Measurements from ENCODE around the gene RIPPLY3. TPM values are rescaled to one million over a fixed set of nuclear protein-coding genes. Genes with fewer than 3 reads are reported as not detected.

RIPPLY3 gene
- total and polyA plus RNA-seq, 9 donors, result not detected

DNA sequence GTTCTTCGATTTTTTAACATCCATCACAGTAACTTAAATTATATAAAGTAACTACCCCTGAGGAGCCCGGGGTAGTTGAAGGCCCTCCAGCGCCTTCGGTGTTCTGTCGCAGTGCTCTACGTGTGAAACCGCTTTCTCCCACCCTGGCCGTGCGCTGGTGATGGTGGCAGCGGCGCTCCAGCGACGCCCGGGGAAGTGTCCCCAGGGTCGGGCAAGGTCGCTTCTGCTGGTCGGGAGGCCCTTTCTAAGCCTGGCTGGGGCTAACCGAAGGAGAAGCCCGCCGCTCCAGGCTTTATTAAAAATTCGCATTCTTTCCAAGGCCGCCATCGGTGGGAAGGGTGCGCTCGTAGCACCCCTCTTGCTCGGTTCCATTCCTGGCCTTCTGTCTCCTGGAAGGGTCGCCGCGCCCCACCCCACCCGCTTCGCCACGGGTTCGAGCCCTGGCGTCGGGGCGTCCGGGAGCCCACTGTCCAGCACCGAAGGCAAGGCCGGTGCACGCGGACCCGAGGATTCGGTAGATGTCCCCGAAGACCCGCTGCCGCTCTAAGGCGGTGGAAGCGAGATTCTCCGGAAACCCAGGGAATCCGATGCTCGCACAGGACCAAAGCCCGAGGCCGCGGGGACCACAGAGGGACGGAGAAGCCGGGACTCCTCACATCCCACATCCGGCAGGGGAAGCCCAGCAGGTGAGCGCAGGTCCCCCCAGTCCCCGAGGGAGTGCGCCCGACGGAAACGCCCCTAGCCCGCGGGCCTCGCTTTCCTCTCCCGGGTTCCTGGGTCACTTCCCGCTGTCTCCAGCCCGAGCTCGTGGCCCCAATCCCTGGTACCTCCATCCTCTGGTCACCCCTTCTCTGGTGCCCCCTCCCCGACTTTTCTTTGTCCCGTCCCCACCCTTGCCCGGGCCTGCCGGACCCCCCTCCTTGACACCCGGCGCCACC is 685 bp upstream of the RIPPLY3 start:
- H3K36me3 ChIP-seq, result no peaks in the 10 kb centered on the region
- H3K27ac ChIP-seq, result no peak overlapping the region
- H3K4me1 ChIP-seq (ENCODE audit: insufficient read depth), result peaks cover 2% of the 10 kb centered on the region
- peak overlapping the region; percentile 35 for H3K4me3 ChIP-seq
- H3K9me3 ChIP-seq, result no peaks in the 10 kb centered on the region
- intact Hi-C loops (cut with DNase I), result no loop called here
- no peaks in the 10 kb centered on the region for H3K27me3 ChIP-seq
- 24 to 30% (median 25%) methylated on average over 76 of the region's 76 CpGs for WGBS, 3 donors
- TF ChIP-seq POLR2A (IDR thresholded peaks at IDR 0.05) (no peak), EP300 (IDR thresholded peaks at IDR 0.05) (no peak)
- TF ChIP-seq, protein P1, sequence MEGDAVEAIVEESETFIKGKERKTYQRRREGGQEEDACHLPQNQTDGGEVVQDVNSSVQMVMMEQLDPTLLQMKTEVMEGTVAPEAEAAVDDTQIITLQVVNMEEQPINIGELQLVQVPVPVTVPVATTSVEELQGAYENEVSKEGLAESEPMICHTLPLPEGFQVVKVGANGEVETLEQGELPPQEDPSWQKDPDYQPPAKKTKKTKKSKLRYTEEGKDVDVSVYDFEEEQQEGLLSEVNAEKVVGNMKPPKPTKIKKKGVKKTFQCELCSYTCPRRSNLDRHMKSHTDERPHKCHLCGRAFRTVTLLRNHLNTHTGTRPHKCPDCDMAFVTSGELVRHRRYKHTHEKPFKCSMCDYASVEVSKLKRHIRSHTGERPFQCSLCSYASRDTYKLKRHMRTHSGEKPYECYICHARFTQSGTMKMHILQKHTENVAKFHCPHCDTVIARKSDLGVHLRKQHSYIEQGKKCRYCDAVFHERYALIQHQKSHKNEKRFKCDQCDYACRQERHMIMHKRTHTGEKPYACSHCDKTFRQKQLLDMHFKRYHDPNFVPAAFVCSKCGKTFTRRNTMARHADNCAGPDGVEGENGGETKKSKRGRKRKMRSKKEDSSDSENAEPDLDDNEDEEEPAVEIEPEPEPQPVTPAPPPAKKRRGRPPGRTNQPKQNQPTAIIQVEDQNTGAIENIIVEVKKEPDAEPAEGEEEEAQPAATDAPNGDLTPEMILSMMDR (IDR thresholded peaks at IDR 0.05), result no peak
- no peak for DNase-seq

DNA sequence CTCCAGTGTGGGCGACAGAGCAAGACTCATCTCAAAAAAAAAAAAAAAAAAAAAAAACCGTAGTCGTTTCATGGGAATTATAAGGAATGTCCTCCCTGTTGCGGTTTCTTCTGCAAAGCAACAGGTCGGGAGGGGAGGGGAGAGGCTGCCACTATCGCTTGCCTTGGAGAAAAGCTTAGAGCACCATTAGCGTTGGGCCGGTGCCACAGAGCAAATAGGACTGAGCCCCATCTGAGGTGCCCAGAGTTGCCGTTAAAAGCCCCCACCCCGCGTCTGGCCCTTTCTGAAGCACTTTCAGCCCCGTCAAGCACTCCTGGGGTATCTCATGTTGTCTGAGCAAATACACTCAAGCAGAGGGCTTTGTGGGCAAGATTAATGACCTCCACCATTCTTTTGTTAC is 2.2 kb downstream of the RIPPLY3 start:
- intact Hi-C loops (cut with DNase I), result no loop called here
- Histone ChIP-seq H3K36me3 (no peaks in the 10 kb centered on the region), H3K9me3 (no peaks in the 10 kb centered on the region), H3K27me3 (no peaks in the 10 kb centered on the region), H3K27ac (no peak overlapping the region), H3K4me1 (ENCODE audit: insufficient read depth) (peaks cover 2% of the 10 kb centered on the region), H3K4me3 (no peak overlapping the region)
- WGBS, 3 donors, result 86 to 93% (median 91%) methylated on average over 12 of the region's 12 CpGs
- DNase-seq, result no peak
- TF ChIP-seq, protein P1 (IDR thresholded peaks at IDR 0.05), result no peak
- TF ChIP-seq EP300 (IDR thresholded peaks at IDR 0.05) (no peak), POLR2A (IDR thresholded peaks at IDR 0.05) (no peak)

DNA sequence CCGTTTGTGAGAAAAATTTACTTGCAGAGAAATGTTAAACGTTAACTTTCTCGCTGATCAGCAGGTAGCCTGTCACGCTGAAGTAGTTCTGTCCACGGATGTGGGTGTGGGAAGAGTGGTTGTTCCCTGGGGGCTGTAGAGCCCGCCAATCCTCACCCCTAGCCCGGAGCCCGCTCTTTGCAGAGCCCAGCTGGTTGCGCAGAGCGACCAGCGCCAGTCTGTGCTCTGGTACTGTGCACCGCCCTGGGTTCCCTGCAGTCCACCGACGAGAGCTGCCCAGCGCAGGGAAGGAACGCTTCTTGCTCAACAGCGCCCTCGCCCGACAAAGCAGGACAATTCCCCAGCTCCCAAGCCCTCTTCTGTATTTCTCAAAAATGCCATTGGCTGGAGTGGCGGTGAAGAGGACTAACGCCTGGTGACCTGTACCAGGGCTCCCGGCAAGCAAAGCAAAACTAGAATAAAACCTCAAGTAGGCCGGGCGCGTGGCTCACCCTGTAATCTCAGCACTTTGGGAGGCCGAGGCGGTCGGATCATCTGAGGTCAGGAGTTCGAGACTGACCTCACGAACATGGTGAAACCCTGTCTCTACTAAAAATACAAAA is 3.3 kb downstream of the RIPPLY3 start:
- no peaks in the 10 kb centered on the region for H3K27me3 ChIP-seq
- no peaks in the 10 kb centered on the region for H3K9me3 ChIP-seq
- intact Hi-C loops (cut with DNase I), result no loop called here
- 8 to 13% (median 8%) methylated on average over 30 of the region's 30 CpGs for WGBS, 3 donors
- TF ChIP-seq, protein P1 (IDR thresholded peaks at IDR 0.05), result peak; percentile 24 to 66 (median 63)
- no peak for TF ChIP-seq EP300 (IDR thresholded peaks at IDR 0.05)
- H3K4me3 ChIP-seq, result no peak overlapping the region
- peaks cover 2% of the 10 kb centered on the region for H3K4me1 ChIP-seq (ENCODE audit: insufficient read depth)
- no peak overlapping the region for H3K27ac ChIP-seq
- no peaks in the 10 kb centered on the region for H3K36me3 ChIP-seq
- peak; percentile 73 to 84 (median 80) for DNase-seq

DNA sequence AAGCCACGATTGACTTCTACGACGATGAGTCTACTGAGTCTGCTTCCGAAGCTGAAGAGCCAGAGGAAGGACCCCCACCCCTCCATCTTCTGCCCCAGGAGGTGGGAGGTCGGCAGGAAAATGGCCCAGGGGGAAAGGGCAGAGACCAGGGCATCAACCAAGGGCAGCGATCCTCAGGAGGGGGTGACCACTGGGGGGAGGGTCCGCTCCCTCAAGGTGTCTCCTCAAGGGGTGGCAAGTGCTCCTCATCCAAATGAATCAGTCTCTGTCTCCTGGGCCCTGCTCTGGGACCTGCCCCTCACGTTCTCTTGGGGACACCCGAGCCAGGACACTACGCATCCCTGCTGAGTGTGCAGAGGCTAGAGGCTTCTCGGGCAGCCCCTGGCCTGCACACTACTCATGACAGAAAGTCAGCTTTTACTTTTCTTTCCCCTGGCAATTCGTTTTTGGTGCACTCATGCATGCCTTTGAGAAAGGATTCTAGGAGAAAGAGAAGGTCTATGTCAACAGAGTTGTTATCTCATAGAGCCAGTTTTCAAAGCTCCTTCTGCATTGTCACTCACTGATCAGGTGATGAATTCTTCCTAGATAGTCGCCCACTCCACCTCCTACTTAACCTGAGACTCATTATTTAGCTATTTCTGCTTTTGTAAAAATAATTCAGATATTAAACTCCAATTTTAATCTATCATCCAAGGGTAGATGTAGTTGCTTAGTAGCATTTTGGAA is 11.6 kb downstream of the RIPPLY3 start:
- no peaks in the 10 kb centered on the region for H3K9me3 ChIP-seq
- H3K27ac ChIP-seq, result no peak overlapping the region
- DNase-seq, result no peak
- H3K4me3 ChIP-seq, result no peak overlapping the region
- H3K4me1 ChIP-seq (ENCODE audit: insufficient read depth), result no peaks in the 10 kb centered on the region
- no peaks in the 10 kb centered on the region for H3K27me3 ChIP-seq
- no peak for TF ChIP-seq EP300 (IDR thresholded peaks at IDR 0.05)
- TF ChIP-seq, protein P1 (IDR thresholded peaks at IDR 0.05), result no peak
- no peak for TF ChIP-seq POLR2A (IDR thresholded peaks at IDR 0.05)
- intact Hi-C loops (cut with DNase I), result no loop called here
- WGBS, 3 donors, result 79 to 85% (median 80%) methylated on average over 12 to 13 of the region's 13 CpGs
- H3K36me3 ChIP-seq, result no peaks in the 10 kb centered on the region
